HG02763 (cell line): ENCODE data around the gene OR1D5.
"Not testable (repeated sequence)": the region's sequence is repeated elsewhere in the genome, so short reads cannot be mapped to it uniquely, and the experiment has no call there.

Experiments
- ATAC-seq: cut with Tn5 transposase; IDR thresholded peaks from one replicate; pipeline ENCODE4 v1.9.1; 2021; ENCODE audit warnings: mild to moderate bottlenecking, moderate library complexity; ENCODE audit not compliant: unreplicated experiment

The OR1D5 gene

GRCh38 chr17:3063507-3063906 lies at the start of gene OR1D5:
Gene OR1D5 (minus strand): TSS chr17:3063607. CDS start chr17:3063607, 0 bp downstream.
- ATAC-seq, result not testable (repeated sequence)

- ATAC-seq, result no peak
Observed at GRCh38 chr17:3104322-3104721, 40.9 kb upstream of the OR1D5 start, which contains the start of gene OR1D2. Gene OR1D2 (minus strand): TSS chr17:3104422. CDS start chr17:3092996, 11,426 bp downstream.

- not testable (repeated sequence) for ATAC-seq
Observed at GRCh38 chr17:3073850-3074249, 10.4 kb upstream of the OR1D5 start.

- ATAC-seq, result not testable (repeated sequence)
Observed at GRCh38 chr17:3065192-3065591, 1.8 kb upstream of the OR1D5 start.

- ATAC-seq, result not testable (repeated sequence)
Observed at GRCh38 chr17:3062824-3063377, 506 bp downstream of the OR1D5 start.

- not testable (repeated sequence) for ATAC-seq
Observed at GRCh38 chr17:3054868-3055267, 8.5 kb downstream of the OR1D5 start.

GRCh38 chr17:3049705-3050295 lies 13.6 kb downstream of the OR1D5 start:
- no peak for ATAC-seq

GRCh38 chr17:3048727-3049471 lies 14.5 kb downstream of the OR1D5 start:
- peak; percentile 85 for ATAC-seq

GRCh38 chr17:3046753-3047152 lies 16.7 kb downstream of the OR1D5 start:
- ATAC-seq, result no peak

- no peak for ATAC-seq
Observed at GRCh38 chr17:3043737-3044365, 19.6 kb downstream of the OR1D5 start.

GRCh38 chr17:3040882-3041281 lies 22.5 kb downstream of the OR1D5 start:
- ATAC-seq, result no peak

GRCh38 chr17:3039736-3040135 lies 23.7 kb downstream of the OR1D5 start:
- no peak for ATAC-seq

- ATAC-seq, result no peak
Observed at GRCh38 chr17:3038941-3039340, 24.5 kb downstream of the OR1D5 start.

- ATAC-seq, result no peak
Observed at GRCh38 chr17:3037259-3037658, 26.1 kb downstream of the OR1D5 start.

GRCh38 chr17:3036800-3037199 lies 26.6 kb downstream of the OR1D5 start:
- ATAC-seq, result no peak

GRCh38 chr17:3035968-3036280 lies 27.5 kb downstream of the OR1D5 start:
- no peak for ATAC-seq

GRCh38 chr17:3035256-3035967 lies 28.0 kb downstream of the OR1D5 start:
- no peak for ATAC-seq

GRCh38 chr17:3034578-3034920 lies 28.9 kb downstream of the OR1D5 start:
- no peak for ATAC-seq

GRCh38 chr17:3033741-3034577 lies 29.4 kb downstream of the OR1D5 start:
- no peak for ATAC-seq

GRCh38 chr17:3033248-3033640 lies 30.2 kb downstream of the OR1D5 start:
- no peak for ATAC-seq
